Vagina (tissue), 2 donors: ENCODE data around the gene RNH1.

ENCODE experiments used
- POLR2A ChIP-seq, 2 donors: fragments of 450-650 bp; IDR thresholded peaks; one replicate each; pipeline ENCODE4 v1.6.1; 2017; ENCODE audit warnings: antibody characterized with exemption in 2 of 2, mild to moderate bottlenecking in 2 of 2, moderate library complexity in 2 of 2
- POLR2AphosphoS5 ChIP-seq, 2 donors: sonication (generic); formaldehyde crosslinking; IDR thresholded peaks; one replicate each; pipeline ENCODE4 v1.9.0; 2017; ENCODE audit warnings: antibody characterized with exemption in 2 of 2, mild to moderate bottlenecking in 2 of 2, low read depth in 1 of 2; ENCODE audit not compliant: insufficient read depth in 1 of 2
- TF ChIP-seq, protein P1 (sequence below), 3 experiments: fragments of 450-650 bp in 2 of 3; fragments of 200-600 bp in 1 of 3; sonication (generic) in 1 of 3; IDR thresholded peaks; one replicate each; pipeline ENCODE4 v1.5.1; 2017 to 2019; ENCODE audit warnings: antibody characterized with exemption in 3 of 3, mild to moderate bottlenecking in 2 of 3, moderate library complexity in 2 of 3

- TF ChIP-seq, protein P1, sequence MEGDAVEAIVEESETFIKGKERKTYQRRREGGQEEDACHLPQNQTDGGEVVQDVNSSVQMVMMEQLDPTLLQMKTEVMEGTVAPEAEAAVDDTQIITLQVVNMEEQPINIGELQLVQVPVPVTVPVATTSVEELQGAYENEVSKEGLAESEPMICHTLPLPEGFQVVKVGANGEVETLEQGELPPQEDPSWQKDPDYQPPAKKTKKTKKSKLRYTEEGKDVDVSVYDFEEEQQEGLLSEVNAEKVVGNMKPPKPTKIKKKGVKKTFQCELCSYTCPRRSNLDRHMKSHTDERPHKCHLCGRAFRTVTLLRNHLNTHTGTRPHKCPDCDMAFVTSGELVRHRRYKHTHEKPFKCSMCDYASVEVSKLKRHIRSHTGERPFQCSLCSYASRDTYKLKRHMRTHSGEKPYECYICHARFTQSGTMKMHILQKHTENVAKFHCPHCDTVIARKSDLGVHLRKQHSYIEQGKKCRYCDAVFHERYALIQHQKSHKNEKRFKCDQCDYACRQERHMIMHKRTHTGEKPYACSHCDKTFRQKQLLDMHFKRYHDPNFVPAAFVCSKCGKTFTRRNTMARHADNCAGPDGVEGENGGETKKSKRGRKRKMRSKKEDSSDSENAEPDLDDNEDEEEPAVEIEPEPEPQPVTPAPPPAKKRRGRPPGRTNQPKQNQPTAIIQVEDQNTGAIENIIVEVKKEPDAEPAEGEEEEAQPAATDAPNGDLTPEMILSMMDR (IDR thresholded peaks at IDR 0.05), result no peak
- no peak for TF ChIP-seq POLR2A (IDR thresholded peaks at IDR 0.05)
- no peak for TF ChIP-seq POLR2AphosphoS5 (IDR thresholded peaks at IDR 0.05; ENCODE audit: insufficient read depth in 1 of 2, low read depth in 1 of 2)
These were observed 5.3 kb downstream of the RNH1 start for GRCh38 chr11:501683-502287.
